Colonic mucosa (tissue), 4 donors: ENCODE results near the gene DLGAP1. TPM values are rescaled to one million over a fixed set of nuclear protein-coding genes. Genes with fewer than 3 reads are reported as not detected.

Experiments
- DNase-seq: peaks from one replicate; pipeline ENCODE4 v3.0.0-alpha.2; 2020
- H3K27ac ChIP-seq: fragments of 200-600 bp; one replicate; pipeline ENCODE4 v1.8.0; 2021
- H3K27me3 ChIP-seq: fragments of 200-600 bp; one replicate; pipeline ENCODE4 v1.8.0; 2021
- H3K36me3 ChIP-seq: fragments of 200-600 bp; one replicate; pipeline ENCODE4 v1.8.0; 2021
- H3K4me1 ChIP-seq: fragments of 200-600 bp; one replicate; pipeline ENCODE4 v1.8.0; 2021; ENCODE audit warnings: mild to moderate bottlenecking
- H3K4me3 ChIP-seq: fragments of 200-600 bp; one replicate; pipeline ENCODE4 v1.8.0; 2021
- H3K9ac ChIP-seq, 2 donors: one replicate each; pipeline ENCODE4 v1.7.0; 2013; ENCODE audit warnings: control low read depth in 2 of 2, low read depth in 2 of 2, low read length in 2 of 2
- H3K9me3 ChIP-seq: fragments of 200-600 bp; one replicate; pipeline ENCODE4 v1.8.0; 2021
- CTCF ChIP-seq: fragments of 200-600 bp; IDR thresholded peaks from one replicate; pipeline ENCODE4 v1.8.0; 2022; ENCODE audit warnings: antibody characterized with exemption, mild to moderate bottlenecking
- intact Hi-C: fragments of 100-400 bp; cut with DNase I; formaldehyde crosslinking; loops from one replicate; pipeline ENCODE4 v1.14.1; 2022
- total RNA-seq, 2 donors: library from RNA; stranded (reverse); fragmentation: NEBNext Ultra II Directional in 1 of 2; extraction: Animal tissue kit (Norgen Biotek cat#: 25700) in 1 of 2; gene quantifications; one replicate each; pipeline ENCODE4 v1.2.1, GENCODE V29; 2021
- donor health status: healthy.
- donor health status: DM: no; HTN: no; CAD: no.
- donor health status: DM: no; HTN: no; CAD: no.

Gene DLGAP1
- total RNA-seq, 2 donors from 2014 or later, result 0.25 to 0.50 TPM

- no peak for DNase-seq
- Histone ChIP-seq H3K27ac (no peak overlapping the region), H3K4me1 (no peaks in the 10 kb centered on the region), H3K9me3 (no peaks in the 10 kb centered on the region), H3K36me3 (no peaks in the 10 kb centered on the region), H3K4me3 (no peak overlapping the region), H3K9ac (no peak overlapping the region), H3K27me3 (no peaks in the 10 kb centered on the region)
- intact Hi-C loops, result loop anchor here (2.0 kb wide), 1 partner anchor 952 kb away; no protein-coding TSS in a partner anchor
- no peak for TF ChIP-seq CTCF
Observed at GRCh38 chr18:4107049-4107467, 348.0 kb downstream of the DLGAP1 start.

GRCh38 chr18:4106407-4107033 lies 348.6 kb downstream of the DLGAP1 start:
- Histone ChIP-seq H3K9ac (no peak overlapping the region), H3K27me3 (no peaks in the 10 kb centered on the region), H3K4me1 (no peaks in the 10 kb centered on the region), H3K9me3 (no peaks in the 10 kb centered on the region), H3K4me3 (no peak overlapping the region), H3K27ac (no peak overlapping the region), H3K36me3 (no peaks in the 10 kb centered on the region)
- TF ChIP-seq CTCF, result peak; percentile 71
- intact Hi-C loops, result loop anchor here (2.0 kb wide), 1 partner anchor 952 kb away; no protein-coding TSS in a partner anchor
- DNase-seq, result peak; percentile 64

DNA sequence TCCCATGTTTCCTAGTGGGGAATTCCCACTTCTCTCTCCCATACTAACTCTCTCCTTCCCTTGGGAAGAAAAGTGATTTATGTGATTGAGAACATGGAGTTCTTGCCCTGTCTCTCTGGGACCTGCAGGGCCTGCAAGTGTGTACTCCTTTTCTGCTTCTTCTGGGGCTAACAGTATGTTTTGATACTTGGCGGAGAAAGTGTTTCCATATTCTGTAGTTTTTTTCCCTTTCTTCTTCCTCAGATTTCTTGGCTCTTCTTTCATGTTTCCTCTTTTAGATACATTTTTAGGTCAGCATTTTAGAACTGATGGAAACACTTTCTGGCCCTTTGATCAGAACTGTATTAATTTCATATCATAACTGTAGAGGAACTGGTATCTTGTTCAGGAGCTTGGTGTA lies 352.2 kb downstream of the DLGAP1 start:
- no peak for TF ChIP-seq CTCF
- Histone ChIP-seq H3K36me3 (no peaks in the 10 kb centered on the region), H3K4me1 (no peaks in the 10 kb centered on the region), H3K27ac (no peak overlapping the region), H3K4me3 (no peak overlapping the region), H3K9ac (no peak overlapping the region), H3K9me3 (no peaks in the 10 kb centered on the region), H3K27me3 (no peaks in the 10 kb centered on the region)
- intact Hi-C loops, result no loop called here
- DNase-seq, result no peak

- Histone ChIP-seq H3K9me3 (no peaks in the 10 kb centered on the region), H3K27me3 (no peaks in the 10 kb centered on the region), H3K36me3 (no peaks in the 10 kb centered on the region), H3K27ac (no peak overlapping the region), H3K4me1 (no peaks in the 10 kb centered on the region), H3K9ac (no peak overlapping the region), H3K4me3 (no peak overlapping the region)
- TF ChIP-seq CTCF, result no peak
- intact Hi-C loops, result no loop called here
- DNase-seq, result no peak
Observed at GRCh38 chr18:4101009-4101408, 354.1 kb downstream of the DLGAP1 start.

DNA sequence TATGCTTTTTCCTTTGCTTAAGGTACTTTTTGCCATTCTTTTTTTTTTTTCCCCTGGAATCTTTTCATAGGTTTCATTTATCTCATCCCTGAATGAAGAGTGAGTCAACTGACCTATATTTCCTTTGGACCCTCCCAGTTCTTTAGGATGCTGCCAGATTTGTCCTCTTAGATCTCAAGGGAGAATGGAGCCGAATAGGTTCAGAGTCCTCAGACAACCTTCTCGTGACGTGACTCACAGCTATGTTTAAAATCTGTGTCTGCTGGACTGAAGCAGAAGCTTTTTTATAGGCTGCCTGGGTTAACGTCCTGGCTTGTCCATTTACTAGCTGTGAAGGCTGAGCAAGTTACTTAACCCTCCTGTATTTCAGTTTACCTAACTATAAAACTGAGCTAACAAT lies 358.6 kb downstream of the DLGAP1 start:
- no peak for DNase-seq
- H3K9me3 ChIP-seq, result no peaks in the 10 kb centered on the region
- no peaks in the 10 kb centered on the region for H3K4me1 ChIP-seq
- H3K36me3 ChIP-seq, result no peaks in the 10 kb centered on the region
- no peak for TF ChIP-seq CTCF
- no peak overlapping the region for H3K27ac ChIP-seq
- intact Hi-C loops, result no loop called here
- no peak overlapping the region for H3K4me3 ChIP-seq
- no peak overlapping the region for H3K9ac ChIP-seq
- H3K27me3 ChIP-seq, result no peaks in the 10 kb centered on the region
